ENCODE data around the gene ATP5IF1. TPM values are rescaled to one million over a fixed set of nuclear protein-coding genes. Genes with fewer than 3 reads are reported as not detected.

Gene ATP5IF1
- total RNA-seq, 1 experiment from 2014 or later, result 146 TPM

DNA sequence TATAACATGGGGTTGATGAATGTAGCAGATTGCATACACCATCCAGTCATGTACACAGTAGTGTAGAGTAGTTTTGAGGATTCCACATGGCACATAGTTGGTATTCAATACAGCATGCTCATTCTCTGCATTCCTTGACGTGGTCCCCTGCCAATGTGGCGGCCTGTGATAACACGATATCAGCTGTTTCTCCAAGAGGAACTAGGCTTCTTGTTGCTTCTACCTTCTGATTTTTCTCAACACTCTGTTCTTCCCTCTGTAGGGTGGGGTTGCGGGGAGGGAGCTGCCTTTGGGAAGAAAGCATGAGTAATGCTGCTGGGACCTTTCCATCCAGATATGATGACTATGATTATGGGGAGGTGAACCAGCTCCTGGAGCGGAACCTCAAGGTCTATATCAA, 42.8 kb downstream of the ATP5IF1 start:
- H3K4me1 ChIP-seq (replicated peaks; ENCODE audit: insufficient read depth), result no peaks in the 10 kb centered on the region
- no peaks in the 10 kb centered on the region for H3K9me3 ChIP-seq (ENCODE audit: insufficient read depth, low read depth)
- peaks cover 6% of the 10 kb centered on the region for H4K20me1 ChIP-seq (ENCODE audit: insufficient read depth)
- TF ChIP-seq EZH2 (IDR thresholded peaks at IDR 0.05; ENCODE audit: low read depth), result no peak
- TF ChIP-seq, protein P1, sequence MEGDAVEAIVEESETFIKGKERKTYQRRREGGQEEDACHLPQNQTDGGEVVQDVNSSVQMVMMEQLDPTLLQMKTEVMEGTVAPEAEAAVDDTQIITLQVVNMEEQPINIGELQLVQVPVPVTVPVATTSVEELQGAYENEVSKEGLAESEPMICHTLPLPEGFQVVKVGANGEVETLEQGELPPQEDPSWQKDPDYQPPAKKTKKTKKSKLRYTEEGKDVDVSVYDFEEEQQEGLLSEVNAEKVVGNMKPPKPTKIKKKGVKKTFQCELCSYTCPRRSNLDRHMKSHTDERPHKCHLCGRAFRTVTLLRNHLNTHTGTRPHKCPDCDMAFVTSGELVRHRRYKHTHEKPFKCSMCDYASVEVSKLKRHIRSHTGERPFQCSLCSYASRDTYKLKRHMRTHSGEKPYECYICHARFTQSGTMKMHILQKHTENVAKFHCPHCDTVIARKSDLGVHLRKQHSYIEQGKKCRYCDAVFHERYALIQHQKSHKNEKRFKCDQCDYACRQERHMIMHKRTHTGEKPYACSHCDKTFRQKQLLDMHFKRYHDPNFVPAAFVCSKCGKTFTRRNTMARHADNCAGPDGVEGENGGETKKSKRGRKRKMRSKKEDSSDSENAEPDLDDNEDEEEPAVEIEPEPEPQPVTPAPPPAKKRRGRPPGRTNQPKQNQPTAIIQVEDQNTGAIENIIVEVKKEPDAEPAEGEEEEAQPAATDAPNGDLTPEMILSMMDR (conservative IDR thresholded peaks at IDR 0.05), result no peak
- H3K27me3 ChIP-seq (ENCODE audit: insufficient read depth, low read depth), result no peaks in the 10 kb centered on the region
- no peak overlapping the region for H3K4me2 ChIP-seq
- no peaks in the 10 kb centered on the region for H3K9me2 ChIP-seq (ENCODE audit: insufficient read depth)
- intact Hi-C loops (cut with micrococcal nuclease; ENCODE audit: unreplicated experiment), result no loop called here
- no peak overlapping the region for H3K27ac ChIP-seq
- no peak for DNase-seq
- H3F3A ChIP-seq (ENCODE audit: insufficient read depth, low read depth), result no peaks in the 10 kb centered on the region; the same call in 1 of the 2 replicates
- H2AFZ ChIP-seq, result no peak overlapping the region
- BruUV-seq (replicated peaks), result no TSS peak
- ChIA-PET CTCF (no interaction called here), POLR2A (ENCODE audit: unreplicated experiment) (interaction anchor here (0.5 kb wide), 1 partner anchor 51 kb away, joined by 38 read pairs; no protein-coding TSS in a partner anchor)
- H3K4me3 ChIP-seq, result no peak overlapping the region
- H3K36me3 ChIP-seq (ENCODE audit: low read depth), result peaks cover 8% of the 10 kb centered on the region; the same call in 1 of the 2 replicates
- H3K79me2 ChIP-seq (ENCODE audit: low read depth), result no peaks in the 10 kb centered on the region

DNA sequence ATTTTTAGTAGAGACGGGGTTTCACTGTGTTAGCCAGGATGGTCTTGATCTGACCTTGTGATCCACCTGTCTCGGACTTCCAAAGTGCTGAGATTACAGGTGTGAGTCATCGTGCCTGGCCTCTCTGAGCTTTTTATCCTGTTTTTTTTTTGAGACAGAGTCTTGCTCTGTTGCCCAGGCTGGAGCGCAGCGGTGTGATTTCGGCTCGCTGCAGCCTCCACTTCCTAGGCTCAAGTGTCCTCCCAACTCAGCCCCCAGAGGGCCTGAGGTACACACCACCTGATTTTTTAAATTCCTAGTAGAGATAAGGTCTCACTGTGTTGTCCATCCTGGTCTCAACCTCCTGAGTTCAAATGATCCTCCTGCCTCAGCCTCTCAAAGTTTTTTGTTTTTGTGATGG, 43.8 kb downstream of the ATP5IF1 start:
- Histone ChIP-seq H3K4me2 (no peak overlapping the region), H2AFZ (no peak overlapping the region), H3K27ac (no peak overlapping the region), H3K36me3 (ENCODE audit: low read depth) (peaks cover 8% of the 10 kb centered on the region; the same call in 1 of the 2 replicates), H3K9me2 (ENCODE audit: insufficient read depth) (no peaks in the 10 kb centered on the region), H3K9me3 (ENCODE audit: insufficient read depth, low read depth) (no peaks in the 10 kb centered on the region), H3K27me3 (ENCODE audit: insufficient read depth, low read depth) (no peaks in the 10 kb centered on the region), H3K79me2 (ENCODE audit: low read depth) (no peaks in the 10 kb centered on the region), H4K20me1 (ENCODE audit: insufficient read depth) (peaks cover 3% of the 10 kb centered on the region), H3K4me1 (replicated peaks; ENCODE audit: insufficient read depth) (no peaks in the 10 kb centered on the region), H3F3A (ENCODE audit: insufficient read depth, low read depth) (no peaks in the 10 kb centered on the region; the same call in 1 of the 2 replicates), H3K4me3 (no peak overlapping the region)
- no TSS peak for BruUV-seq (replicated peaks)
- TF ChIP-seq EZH2 (IDR thresholded peaks at IDR 0.05; ENCODE audit: low read depth), result no peak
- TF ChIP-seq, protein P1 (conservative IDR thresholded peaks at IDR 0.05), result no peak
- no peak for DNase-seq
- CTCF ChIA-PET, result no interaction called here
- intact Hi-C loops (cut with micrococcal nuclease; ENCODE audit: unreplicated experiment), result no loop called here
- POLR2A ChIA-PET (ENCODE audit: unreplicated experiment), result interaction anchor here (0.6 kb wide), 1 partner anchor 188 kb away, joined by 3 read pairs; no protein-coding TSS in a partner anchor

DNA sequence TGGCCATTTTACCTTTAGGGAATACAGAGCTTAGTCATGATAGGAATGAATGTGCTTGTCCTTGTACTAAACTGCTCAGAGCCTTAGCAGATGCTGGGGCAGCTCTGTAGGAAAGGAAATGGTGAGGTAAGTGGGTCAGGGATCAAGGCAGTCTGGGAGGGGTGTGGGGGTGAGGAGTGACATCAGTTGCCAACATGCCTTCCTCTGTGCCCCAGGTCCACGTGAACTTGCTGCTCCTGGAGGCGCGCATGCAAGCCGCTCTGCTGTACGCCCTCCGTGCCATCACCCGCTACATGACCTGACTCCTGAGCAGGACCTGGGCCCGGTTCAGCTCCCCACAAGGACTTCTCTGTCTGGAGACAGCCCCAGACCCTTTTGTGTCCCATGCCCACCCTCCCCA, 44.6 kb downstream of the ATP5IF1 start:
- DNase-seq, result no peak
- Histone ChIP-seq H3K9me2 (ENCODE audit: insufficient read depth) (no peaks in the 10 kb centered on the region), H3K4me2 (no peak overlapping the region), H3K9me3 (ENCODE audit: insufficient read depth, low read depth) (no peaks in the 10 kb centered on the region), H3K4me3 (no peak overlapping the region), H4K20me1 (ENCODE audit: insufficient read depth) (no peaks in the 10 kb centered on the region; the same call in 1 of the 2 replicates), H3K4me1 (replicated peaks; ENCODE audit: insufficient read depth) (no peaks in the 10 kb centered on the region), H3K27ac (no peak overlapping the region), H3K79me2 (ENCODE audit: low read depth) (no peaks in the 10 kb centered on the region), H3K36me3 (ENCODE audit: low read depth) (peaks cover 8% of the 10 kb centered on the region; the same call in 1 of the 2 replicates), H2AFZ (no peak overlapping the region), H3K27me3 (ENCODE audit: insufficient read depth, low read depth) (no peaks in the 10 kb centered on the region), H3F3A (ENCODE audit: insufficient read depth, low read depth) (no peaks in the 10 kb centered on the region; the same call in 1 of the 2 replicates)
- intact Hi-C loops (cut with micrococcal nuclease; ENCODE audit: unreplicated experiment), result no loop called here
- no peak for TF ChIP-seq EZH2 (IDR thresholded peaks at IDR 0.05; ENCODE audit: low read depth)
- TF ChIP-seq, protein P1 (conservative IDR thresholded peaks at IDR 0.05), result no peak
- no TSS peak for BruUV-seq (replicated peaks)
- ChIA-PET POLR2A (ENCODE audit: unreplicated experiment) (no interaction called here), CTCF (no interaction called here)
